ENCODE data around the gene FNDC8.
"Not testable (repeated sequence)": the region's sequence is repeated elsewhere in the genome, so short reads cannot be mapped to it uniquely, and the experiment has no call there.

Gene FNDC8

GRCh38 chr17:35121315-35121714, at the start of gene FNDC8:
Gene FNDC8, plus strand, starts transcription at chr17:35121615. Its CDS starts 79 bp downstream, at chr17:35121694.
- DNase-seq (ENCODE audit: low read depth): no peak

- no peak for DNase-seq (ENCODE audit: low read depth)
These were observed 48.1 kb upstream of the FNDC8 start for GRCh38 chr17:35073183-35073790.

GRCh38 chr17:35073991-35074627, 47.3 kb upstream of the FNDC8 start:
- no peak for DNase-seq (ENCODE audit: low read depth)

GRCh38 chr17:35074711-35075707, 46.4 kb upstream of the FNDC8 start:
- no peak for DNase-seq (ENCODE audit: low read depth)

DNA sequence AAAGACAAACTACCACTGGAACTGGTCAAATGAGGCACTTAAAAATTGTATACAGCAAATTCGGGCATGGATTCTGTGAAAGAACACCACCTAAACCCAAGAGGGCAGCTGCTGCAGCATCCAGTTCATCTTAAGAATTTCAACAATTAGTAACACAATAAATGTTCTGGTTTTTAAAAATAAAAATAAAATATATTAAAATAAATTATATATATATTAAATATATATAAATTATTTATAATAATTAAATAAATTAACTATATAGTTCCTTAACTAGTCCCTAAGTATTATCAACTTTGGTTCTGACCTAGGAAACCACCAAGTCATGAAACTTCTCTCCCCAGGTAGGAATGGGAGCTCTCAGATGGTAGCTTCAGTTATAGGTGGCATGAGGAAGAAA, 44.5 kb upstream of the FNDC8 start:
- no peak for DNase-seq (ENCODE audit: low read depth)

DNA sequence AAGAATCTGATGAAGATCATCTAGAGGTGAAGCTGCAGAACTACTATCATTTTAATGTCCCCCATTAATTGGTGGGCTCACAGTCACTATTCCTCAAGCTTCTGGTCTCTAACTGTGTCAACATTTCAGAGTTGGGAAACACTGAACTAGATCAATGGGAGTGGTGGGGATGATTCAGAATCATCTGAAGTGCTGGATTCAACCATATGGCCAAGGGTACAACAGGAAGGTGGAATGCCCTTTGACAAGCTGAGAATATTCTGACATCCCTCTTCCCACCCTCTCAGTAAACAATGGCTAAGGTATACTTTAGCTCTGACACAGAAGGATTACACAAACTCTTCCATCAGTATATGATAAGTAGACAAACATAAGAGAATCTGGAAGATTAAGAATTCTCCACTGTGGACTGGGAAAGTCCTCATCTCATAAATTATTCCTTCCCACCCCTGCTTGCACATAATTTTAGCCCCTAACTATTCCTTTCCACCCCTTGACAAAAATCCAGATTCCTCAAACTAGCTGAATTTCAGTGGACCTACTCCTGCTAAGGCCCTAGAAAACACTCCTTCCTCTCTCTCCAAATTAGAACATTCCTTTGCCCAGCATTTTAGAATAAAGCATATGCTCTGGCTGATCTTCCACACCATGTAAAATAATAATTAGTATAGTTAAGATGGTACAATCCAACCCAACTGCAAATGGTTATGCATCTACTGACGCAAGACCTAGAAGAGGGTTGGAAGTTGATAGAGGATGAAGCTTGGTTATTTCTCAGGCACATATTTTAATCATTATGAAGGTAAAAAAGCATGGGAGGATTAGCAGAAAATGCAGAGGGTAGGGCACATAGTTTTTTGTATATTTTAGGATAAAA, 41.6 kb upstream of the FNDC8 start:
- DNase-seq (ENCODE audit: low read depth): no peak

- DNase-seq (ENCODE audit: low read depth): no peak
These were observed 40.9 kb upstream of the FNDC8 start for GRCh38 chr17:35080536-35080935.

GRCh38 chr17:35081638-35082037, 39.8 kb upstream of the FNDC8 start:
- no peak for DNase-seq (ENCODE audit: low read depth)

DNA sequence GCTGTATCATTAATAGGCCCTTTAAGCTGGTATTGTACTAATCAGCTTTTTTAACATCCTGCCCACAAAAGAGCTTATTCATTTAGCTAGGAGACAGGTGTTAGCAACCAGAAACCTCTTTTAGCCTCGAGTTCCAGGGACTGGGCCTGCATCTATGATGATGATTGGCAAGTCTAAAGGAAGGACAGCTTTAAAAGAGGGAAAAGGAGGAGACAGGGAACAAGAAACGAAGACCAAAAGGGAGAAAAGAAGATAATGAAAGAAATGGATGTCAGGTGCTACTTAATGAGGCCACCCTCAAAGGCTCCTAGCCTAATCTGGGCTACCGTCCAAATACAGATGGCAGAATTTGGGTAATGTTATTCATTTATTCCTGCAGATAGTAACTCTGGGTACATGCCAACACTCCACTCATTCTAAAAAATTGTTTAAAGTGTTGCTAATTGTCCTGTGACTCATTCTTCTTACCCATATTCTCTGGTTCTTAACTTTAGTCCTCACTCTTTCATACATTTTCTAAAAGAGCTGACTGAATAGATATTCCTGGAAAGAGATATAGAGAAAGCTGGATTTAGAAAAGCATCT, 39.2 kb upstream of the FNDC8 start:
- DNase-seq (ENCODE audit: low read depth): no peak

DNA sequence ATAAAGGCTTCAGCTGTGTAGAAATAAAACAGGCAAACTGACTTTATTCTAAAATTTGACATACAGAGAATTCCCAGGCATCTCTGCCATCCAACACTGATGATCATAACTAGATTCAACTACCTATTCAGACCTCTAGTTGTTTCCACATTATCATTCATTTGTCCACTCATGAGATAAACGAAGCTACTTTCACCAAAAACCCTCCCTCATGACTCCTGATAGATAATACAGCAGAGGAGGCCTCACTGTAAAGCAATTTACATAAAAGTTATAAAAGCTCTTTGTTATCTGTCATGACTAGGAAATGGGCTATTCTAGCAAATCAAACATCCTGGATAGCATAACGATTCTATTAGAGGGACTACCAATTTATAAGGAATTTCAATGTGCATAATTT, 38.3 kb upstream of the FNDC8 start:
- no peak for DNase-seq (ENCODE audit: low read depth)

- no peak for DNase-seq (ENCODE audit: low read depth)
These were observed 36.4 kb upstream of the FNDC8 start for GRCh38 chr17:35084987-35085386.

DNA sequence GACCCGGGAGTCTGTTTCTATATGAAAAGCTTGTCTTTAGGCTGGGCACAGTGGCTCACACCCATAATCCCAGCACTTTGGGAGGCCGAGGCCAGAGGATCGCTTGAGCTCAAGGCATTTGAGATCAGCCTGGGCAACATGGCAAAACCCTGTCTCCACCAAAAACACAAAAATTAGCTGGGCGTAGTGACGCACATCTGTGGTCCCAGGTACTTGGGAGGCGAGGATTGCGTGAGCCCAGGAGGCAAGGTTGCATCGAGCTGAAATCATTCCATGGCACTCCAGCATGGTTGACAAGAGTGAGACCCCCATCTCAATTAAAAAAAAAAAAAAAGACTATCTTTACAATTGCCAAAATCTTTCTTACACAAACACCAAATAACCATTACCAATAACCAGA, 35.3 kb upstream of the FNDC8 start:
- no peak for DNase-seq (ENCODE audit: low read depth)

GRCh38 chr17:35086931-35087573, 34.4 kb upstream of the FNDC8 start:
- no peak for DNase-seq (ENCODE audit: low read depth)

DNA sequence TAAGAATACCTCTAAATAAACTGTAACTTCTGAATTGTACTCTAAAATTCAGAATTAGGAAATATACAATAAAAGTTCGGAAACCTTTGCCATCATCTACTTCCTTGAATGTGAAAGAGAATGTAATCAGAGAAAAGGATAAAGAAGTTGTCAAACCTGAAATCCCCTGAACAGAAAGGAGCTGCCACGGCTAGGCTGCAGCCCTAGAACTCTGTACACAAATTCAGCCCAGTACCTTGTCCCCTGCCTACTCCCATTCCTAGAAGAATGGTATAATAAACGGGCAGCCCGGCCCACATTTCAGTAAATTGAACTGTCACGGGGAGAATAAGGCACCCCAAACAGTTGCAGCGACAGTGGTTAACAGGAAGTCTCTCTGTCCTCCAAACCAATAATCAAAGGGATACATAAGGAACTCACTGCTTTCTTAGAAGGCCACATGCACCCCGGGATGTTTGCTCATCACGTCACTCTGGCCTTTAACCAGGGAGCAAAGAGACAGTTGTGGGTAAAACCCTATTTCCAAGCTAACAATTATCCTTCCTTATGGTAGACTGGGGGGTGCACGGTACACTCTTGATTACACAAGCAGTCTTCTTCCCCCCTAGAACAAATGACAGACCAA, 33.6 kb upstream of the FNDC8 start:
- DNase-seq (ENCODE audit: low read depth): no peak

GRCh38 chr17:35088356-35088880, 33.0 kb upstream of the FNDC8 start:
- no peak for DNase-seq (ENCODE audit: low read depth)

DNA sequence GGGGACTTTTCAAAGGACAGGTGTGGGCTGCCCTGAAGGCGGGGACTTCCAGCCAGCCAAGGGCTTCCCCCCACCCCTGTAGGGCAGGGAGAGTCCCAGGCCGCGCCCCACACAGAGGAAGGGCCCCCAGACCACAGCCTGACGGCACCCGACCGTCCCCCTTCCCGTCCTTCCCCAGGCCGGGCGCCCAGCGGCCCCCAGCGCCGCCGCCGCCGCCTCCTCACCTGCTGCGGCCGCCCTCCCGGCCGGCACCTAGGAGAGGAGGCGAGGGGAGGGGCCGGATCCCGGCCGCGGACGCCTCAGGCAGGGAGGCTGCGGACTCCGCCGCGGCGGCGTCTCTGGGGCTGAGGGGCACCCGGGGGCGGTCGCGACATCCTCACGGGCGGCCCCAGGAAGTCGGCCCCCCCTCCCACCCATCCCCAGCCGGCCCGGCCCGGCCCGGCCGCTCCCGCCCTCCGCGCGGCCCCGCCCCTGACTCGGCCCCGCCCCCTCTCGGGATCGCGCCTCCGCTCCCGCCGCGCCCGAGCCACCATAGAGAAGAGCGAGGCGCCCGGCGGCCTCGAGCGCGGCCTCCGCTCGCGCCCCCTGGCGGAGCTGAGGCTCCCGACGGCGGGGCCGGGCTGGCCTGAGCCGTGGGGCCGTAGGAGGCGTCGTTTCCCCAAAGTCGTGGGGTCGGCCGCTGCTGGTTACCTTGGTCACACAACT, 32.4 kb upstream of the FNDC8 start:
- peak; percentile 89 for DNase-seq (ENCODE audit: low read depth)

- peak; percentile 28 for DNase-seq (ENCODE audit: low read depth)
These were observed 31.7 kb upstream of the FNDC8 start for GRCh38 chr17:35089586-35090296.

DNA sequence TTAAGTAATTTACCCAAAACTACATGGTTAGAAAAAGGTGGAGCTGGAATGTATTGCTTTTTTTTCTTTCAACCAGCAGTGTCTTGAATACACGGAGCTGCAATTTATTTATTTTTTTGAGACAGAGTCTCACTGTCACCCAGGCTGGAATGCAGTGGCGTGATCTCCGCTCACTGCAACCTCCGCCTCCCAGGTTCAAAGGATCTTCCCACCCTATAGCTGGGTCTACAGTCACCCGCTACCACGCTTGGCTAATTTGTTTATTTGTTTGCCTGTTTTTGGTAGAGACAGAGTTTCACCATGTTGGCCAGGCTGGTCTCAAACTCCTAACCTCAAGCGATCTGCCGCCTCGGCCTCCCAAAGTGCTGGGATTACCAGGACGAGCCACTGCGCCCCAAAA, 30.7 kb upstream of the FNDC8 start:
- not testable (repeated sequence) for DNase-seq (ENCODE audit: low read depth)

DNA sequence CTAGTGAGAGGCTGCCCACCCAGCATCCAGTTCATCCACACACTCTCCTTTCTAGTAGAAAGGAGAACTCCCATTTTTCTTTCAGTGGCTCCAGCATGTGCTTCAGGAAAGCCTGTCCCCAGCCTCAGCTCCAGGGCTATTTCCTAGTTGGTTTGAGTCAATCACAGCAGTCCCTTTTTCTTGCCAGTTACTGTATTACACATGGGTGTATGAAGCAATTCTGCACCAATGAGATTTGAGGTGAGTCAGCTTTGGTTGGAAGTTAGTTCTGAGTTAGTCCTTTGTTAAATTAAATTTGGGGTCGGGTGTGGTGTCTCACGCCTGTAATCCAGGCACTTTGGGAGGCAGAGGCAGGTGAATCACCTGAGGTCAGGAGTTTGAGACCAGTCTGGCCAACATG, 26.5 kb upstream of the FNDC8 start:
- DNase-seq (ENCODE audit: low read depth): no peak

Data from stimulated activated CD8-positive, alpha-beta memory T cell treated with anti-CD3 and anti-CD28 coated beads, Interleukin-4, amount 100 ng/mL, for 24 hours (primary cell).